ENCODE measurements around the gene IL6. TPM values are rescaled to one million over a fixed set of nuclear protein-coding genes. Genes with fewer than 3 reads are reported as not detected.

Gene IL6
- total RNA-seq, 6 experiments from 2014 or later = 0.80 to 1.9 TPM; not detected in 4

- intact Hi-C loops (cut with DNase I) = loop anchor here in 1 of 2 donors (5.0 kb wide), 1 partner anchor 171 kb away; no protein-coding TSS in a partner anchor
- no peaks in the 10 kb centered on the region for H3K9me3 ChIP-seq
- H3K27ac ChIP-seq = no peak overlapping the region
- peaks cover 0 to 22% (median 0%) of the 10 kb centered on the region in 4 donors for H3K4me1 ChIP-seq
- no peaks in the 10 kb centered on the region for H3K27me3 ChIP-seq
- ATAC-seq = peak in 1 of 4 donors; percentile 16
- no peak for DNase-seq
- no peaks in the 10 kb centered on the region for H3K36me3 ChIP-seq
- TF ChIP-seq CTCF (IDR thresholded peaks at IDR 0.05) (peak; percentile 24 to 45 (median 34)), POLR2A (IDR thresholded peaks at IDR 0.05) (no peak)
- WGBS (ENCODE audit: insufficient coverage, low coverage, low lambda C conversion rate, missing lambda C conversion rate) = 73% methylated on average over 1 of the region's 1 CpG
- H3K4me3 ChIP-seq = no peak overlapping the region
Observed at GRCh38 chr7:22728401-22729029, 1.5 kb downstream of the IL6 start.

GRCh38 chr7:22729180-22729825, 2.3 kb downstream of the IL6 start:
- Histone ChIP-seq H3K27ac (no peak overlapping the region), H3K9me3 (no peaks in the 10 kb centered on the region), H3K36me3 (no peaks in the 10 kb centered on the region), H3K4me1 (peaks cover 0 to 16% (median 0%) of the 10 kb centered on the region in 4 donors), H3K27me3 (no peaks in the 10 kb centered on the region), H3K4me3 (no peak overlapping the region)
- ATAC-seq = no peak
- no peak for DNase-seq
- intact Hi-C loops (cut with DNase I) = loop anchor here in 1 of 2 donors (5.0 kb wide), 1 partner anchor 172 kb away; no protein-coding TSS in a partner anchor
- TF ChIP-seq POLR2A (IDR thresholded peaks at IDR 0.05) = no peak
- TF ChIP-seq CTCF (IDR thresholded peaks at IDR 0.05) = no peak
- 73% methylated on average over 3 of the region's 3 CpGs for WGBS (ENCODE audit: insufficient coverage, low coverage, low lambda C conversion rate, missing lambda C conversion rate)

DNA sequence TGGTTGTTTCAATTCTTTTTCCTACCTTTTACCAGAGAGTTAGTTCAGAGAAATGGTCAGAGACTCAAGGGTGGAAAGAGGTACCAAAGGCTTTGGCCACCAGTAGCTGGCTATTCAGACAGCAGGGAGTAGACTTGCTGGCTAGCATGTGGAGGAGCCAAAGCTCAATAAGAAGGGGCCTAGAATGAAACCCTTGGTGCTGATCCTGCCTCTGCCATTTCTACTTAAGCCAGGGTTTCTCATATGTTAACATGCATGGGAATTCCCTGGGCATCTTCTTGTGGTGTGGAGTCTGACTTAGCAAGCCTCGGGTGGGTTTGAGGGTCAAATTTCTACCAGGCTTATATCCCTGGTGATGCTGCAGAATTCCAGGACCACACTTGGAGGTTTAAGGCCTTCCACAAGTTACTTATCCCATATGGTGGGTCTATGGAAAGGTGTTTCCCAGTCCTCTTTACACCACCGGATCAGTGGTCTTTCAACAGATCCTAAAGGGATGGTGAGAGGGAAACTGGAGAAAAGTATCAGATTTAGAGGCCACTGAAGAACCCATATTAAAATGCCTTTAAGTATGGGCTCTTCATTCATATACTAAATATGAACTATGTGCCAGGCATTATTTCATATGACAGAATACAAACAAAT, 3.2 kb downstream of the IL6 start:
- ATAC-seq (no peak), DNase-seq (no peak)
- H3K27ac ChIP-seq = no peak overlapping the region
- no peaks in the 10 kb centered on the region for H3K36me3 ChIP-seq
- TF ChIP-seq POLR2A (IDR thresholded peaks at IDR 0.05) = no peak
- TF ChIP-seq CTCF (IDR thresholded peaks at IDR 0.05) = no peak
- 0% methylated on average over 1 of the region's 2 CpGs for WGBS (ENCODE audit: insufficient coverage, low coverage, low lambda C conversion rate, missing lambda C conversion rate)
- H3K27me3 ChIP-seq = no peaks in the 10 kb centered on the region
- H3K9me3 ChIP-seq = no peaks in the 10 kb centered on the region
- peaks cover 0 to 16% (median 0%) of the 10 kb centered on the region in 4 donors for H3K4me1 ChIP-seq
- intact Hi-C loops (cut with DNase I) = loop anchor here in 1 of 2 donors (10.0 kb wide), 1 partner anchor 175 kb away; no protein-coding TSS in a partner anchor
- H3K4me3 ChIP-seq = no peak overlapping the region

GRCh38 chr7:22730921-22731654, 4.1 kb downstream of the IL6 start:
- H3K36me3 ChIP-seq = no peaks in the 10 kb centered on the region
- no peak for ATAC-seq
- no peak for TF ChIP-seq POLR2A (IDR thresholded peaks at IDR 0.05)
- no peak for TF ChIP-seq CTCF (IDR thresholded peaks at IDR 0.05)
- no peak overlapping the region for H3K27ac ChIP-seq
- H3K9me3 ChIP-seq = no peaks in the 10 kb centered on the region
- 65% methylated on average over 4 of the region's 5 CpGs for WGBS (ENCODE audit: insufficient coverage, low coverage, low lambda C conversion rate, missing lambda C conversion rate)
- H3K4me1 ChIP-seq = peaks cover 0 to 8% (median 0%) of the 10 kb centered on the region in 4 donors
- intact Hi-C loops (cut with DNase I) = loop anchor here in 1 of 2 donors (10.0 kb wide), 1 partner anchor 176 kb away; no protein-coding TSS in a partner anchor
- no peaks in the 10 kb centered on the region for H3K27me3 ChIP-seq
- DNase-seq = no peak
- no peak overlapping the region for H3K4me3 ChIP-seq

All from right lobe of liver (tissue), 6 donors.